GM19193 (cell line): ENCODE measurements around the gene TNNI3.

Source experiments
- POLR2A ChIP-seq: IDR thresholded peaks from 4 replicates; pipeline ENCODE4 v1.6.1; 2011; ENCODE audit not compliant: insufficient read depth, insufficient read length; ENCODE audit errors: extremely low read depth

The TNNI3 gene

GRCh38 chr19:55158848-55159749, 1.6 kb upstream of the TNNI3 start:
- TF ChIP-seq POLR2A = no peak

- no peak for TF ChIP-seq POLR2A
Observed at GRCh38 chr19:55158423-55158822, 891 bp upstream of the TNNI3 start.

GRCh38 chr19:55156202-55157063, 1.1 kb downstream of the TNNI3 start:
- TF ChIP-seq POLR2A = no peak

- no peak for TF ChIP-seq POLR2A
Observed at GRCh38 chr19:55153652-55154264, 3.8 kb downstream of the TNNI3 start.

- TF ChIP-seq POLR2A = no peak
Observed at GRCh38 chr19:55152017-55152416, 5.5 kb downstream of the TNNI3 start.

GRCh38 chr19:55149078-55150003, 8.2 kb downstream of the TNNI3 start, which contains the start of gene TNNT1:
TNNT1 (minus strand) TSS chr19:55149206; CDS start chr19:55147157, 2,049 bp downstream.
- no peak for TF ChIP-seq POLR2A

- no peak for TF ChIP-seq POLR2A
Observed at GRCh38 chr19:55147545-55148251, 9.8 kb downstream of the TNNI3 start.

GRCh38 chr19:55146705-55147273, 10.7 kb downstream of the TNNI3 start:
- TF ChIP-seq POLR2A = no peak

GRCh38 chr19:55146078-55146704, 11.3 kb downstream of the TNNI3 start:
- no peak for TF ChIP-seq POLR2A

GRCh38 chr19:55145232-55145631, 12.3 kb downstream of the TNNI3 start:
- TF ChIP-seq POLR2A = no peak

- TF ChIP-seq POLR2A = no peak
Observed at GRCh38 chr19:55141696-55142095, 15.8 kb downstream of the TNNI3 start.

GRCh38 chr19:55137915-55138314, 19.6 kb downstream of the TNNI3 start:
- no peak for TF ChIP-seq POLR2A
